ENCODE results near the gene TRPV3.
"Not testable (repeated sequence)": the region's sequence is repeated elsewhere in the genome, so short reads cannot be mapped to it uniquely, and the experiment has no call there.

TRPV3 gene

DNA sequence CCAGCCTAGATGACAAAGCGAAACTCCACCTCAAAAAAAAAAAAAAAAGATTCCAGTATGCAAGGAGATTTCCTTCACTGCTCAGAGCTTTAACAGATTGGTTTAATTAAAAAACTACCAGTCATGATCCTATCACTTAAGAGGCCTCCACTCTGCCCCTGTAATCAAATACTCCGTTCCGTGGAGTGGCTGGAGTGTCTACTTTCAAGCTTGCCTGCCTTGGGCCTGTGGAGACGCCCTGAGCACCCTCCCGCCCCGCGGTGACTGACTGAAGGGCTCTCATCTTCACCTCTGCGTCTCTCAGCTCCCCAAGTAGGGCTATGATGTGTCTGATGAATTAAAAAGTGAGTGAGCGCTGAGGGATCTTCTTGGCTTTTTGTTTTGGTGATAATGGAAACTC lies 25.3 kb upstream of the TRPV3 start:
- H4K20me1 ChIP-seq (ENCODE audit: control insufficient read depth, insufficient read depth, low read depth, low read length), result no peaks in the 10 kb centered on the region
- H3K4me3 ChIP-seq (ENCODE audit: low read length), result no peak overlapping the region
- H3F3A ChIP-seq (ENCODE audit: control insufficient read depth, insufficient read depth), result no peaks in the 10 kb centered on the region
- no peaks in the 10 kb centered on the region for H3K9me2 ChIP-seq (replicated peaks; ENCODE audit: control insufficient read depth, low read length)
- no peaks in the 10 kb centered on the region for H3K27me3 ChIP-seq (ENCODE audit: control insufficient read depth, low read length)
- no peaks in the 10 kb centered on the region for H3K9me3 ChIP-seq (ENCODE audit: control insufficient read depth, insufficient read depth, low read length)
- TF ChIP-seq EZH2phosphoT487 (IDR thresholded peaks at IDR 0.05; ENCODE audit: borderline replicate concordance, low read length), result no peak
- TF ChIP-seq, protein P1, sequence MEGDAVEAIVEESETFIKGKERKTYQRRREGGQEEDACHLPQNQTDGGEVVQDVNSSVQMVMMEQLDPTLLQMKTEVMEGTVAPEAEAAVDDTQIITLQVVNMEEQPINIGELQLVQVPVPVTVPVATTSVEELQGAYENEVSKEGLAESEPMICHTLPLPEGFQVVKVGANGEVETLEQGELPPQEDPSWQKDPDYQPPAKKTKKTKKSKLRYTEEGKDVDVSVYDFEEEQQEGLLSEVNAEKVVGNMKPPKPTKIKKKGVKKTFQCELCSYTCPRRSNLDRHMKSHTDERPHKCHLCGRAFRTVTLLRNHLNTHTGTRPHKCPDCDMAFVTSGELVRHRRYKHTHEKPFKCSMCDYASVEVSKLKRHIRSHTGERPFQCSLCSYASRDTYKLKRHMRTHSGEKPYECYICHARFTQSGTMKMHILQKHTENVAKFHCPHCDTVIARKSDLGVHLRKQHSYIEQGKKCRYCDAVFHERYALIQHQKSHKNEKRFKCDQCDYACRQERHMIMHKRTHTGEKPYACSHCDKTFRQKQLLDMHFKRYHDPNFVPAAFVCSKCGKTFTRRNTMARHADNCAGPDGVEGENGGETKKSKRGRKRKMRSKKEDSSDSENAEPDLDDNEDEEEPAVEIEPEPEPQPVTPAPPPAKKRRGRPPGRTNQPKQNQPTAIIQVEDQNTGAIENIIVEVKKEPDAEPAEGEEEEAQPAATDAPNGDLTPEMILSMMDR (IDR thresholded peaks at IDR 0.05; ENCODE audit: low read depth, low read length, poor library complexity, severe bottlenecking), result no peak
- H3K79me2 ChIP-seq (ENCODE audit: control insufficient read depth, low read length), result no peaks in the 10 kb centered on the region
- no peak overlapping the region for H3K4me2 ChIP-seq (ENCODE audit: low read length)
- H3K27ac ChIP-seq (ENCODE audit: low read depth, low read length), result no peak overlapping the region
- H3K36me3 ChIP-seq (ENCODE audit: control insufficient read depth, low read length), result no peaks in the 10 kb centered on the region
- H3K4me1 ChIP-seq (ENCODE audit: control insufficient read depth, low read length), result no peaks in the 10 kb centered on the region

DNA sequence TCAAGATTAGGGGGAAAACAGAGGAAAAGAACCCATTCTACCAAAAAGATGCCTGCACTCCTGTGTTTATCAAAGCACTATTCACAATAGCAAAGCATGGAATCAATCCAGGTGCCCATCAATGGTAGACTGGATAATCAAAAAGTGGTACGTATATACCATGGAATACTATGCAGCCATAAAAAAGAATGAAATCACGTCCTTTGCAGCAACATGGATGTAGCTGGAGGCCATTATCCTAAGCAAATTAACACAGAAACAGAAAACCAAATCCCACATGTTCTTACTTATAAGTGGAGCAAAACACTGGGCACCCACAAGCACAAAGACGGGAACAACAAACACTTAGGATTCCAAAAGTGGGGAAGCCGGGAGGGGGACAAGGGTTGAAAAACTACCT lies 21.1 kb upstream of the TRPV3 start:
- H3K36me3 ChIP-seq (ENCODE audit: control insufficient read depth, low read length); H3K27ac ChIP-seq (ENCODE audit: low read depth, low read length); H4K20me1 ChIP-seq (ENCODE audit: control insufficient read depth, insufficient read depth, low read depth, low read length); H3K4me2 ChIP-seq (ENCODE audit: low read length); H3K27me3 ChIP-seq (ENCODE audit: control insufficient read depth, low read length); H3K79me2 ChIP-seq (ENCODE audit: control insufficient read depth, low read length); H3F3A ChIP-seq (ENCODE audit: control insufficient read depth, insufficient read depth); H3K9me3 ChIP-seq (ENCODE audit: control insufficient read depth, insufficient read depth, low read length); H3K4me3 ChIP-seq (ENCODE audit: low read length); H3K4me1 ChIP-seq (ENCODE audit: control insufficient read depth, low read length); H3K9me2 ChIP-seq (replicated peaks; ENCODE audit: control insufficient read depth, low read length): not testable (repeated sequence)

DNA sequence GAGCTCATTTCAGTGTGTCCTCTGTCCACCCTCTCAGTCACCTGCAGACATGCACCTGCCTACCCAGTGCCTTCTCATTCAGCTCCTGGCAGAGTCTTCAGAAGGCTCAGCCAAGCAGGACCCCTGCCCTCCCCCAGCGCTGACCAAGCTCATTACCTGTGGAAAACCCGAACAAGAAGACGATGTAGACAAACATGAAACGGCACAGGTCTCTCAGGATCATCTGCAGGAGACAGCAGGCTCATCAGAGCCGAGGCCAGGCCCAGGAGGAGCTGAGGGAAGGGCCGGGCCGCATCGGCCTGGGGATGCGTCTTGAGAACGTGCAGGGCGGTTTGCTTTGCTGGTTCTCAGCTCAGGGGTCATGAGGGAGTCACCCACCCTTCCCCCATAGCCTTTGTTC lies 19.4 kb upstream of the TRPV3 start:
- Histone ChIP-seq H3K27me3 (ENCODE audit: control insufficient read depth, low read length) (no peaks in the 10 kb centered on the region), H3K9me2 (replicated peaks; ENCODE audit: control insufficient read depth, low read length) (no peaks in the 10 kb centered on the region), H3K4me2 (ENCODE audit: low read length) (no peak overlapping the region), H3K79me2 (ENCODE audit: control insufficient read depth, low read length) (no peaks in the 10 kb centered on the region), H3K4me3 (ENCODE audit: low read length) (no peak overlapping the region), H3F3A (ENCODE audit: control insufficient read depth, insufficient read depth) (no peaks in the 10 kb centered on the region), H3K9me3 (ENCODE audit: control insufficient read depth, insufficient read depth, low read length) (no peaks in the 10 kb centered on the region), H3K36me3 (ENCODE audit: control insufficient read depth, low read length) (no peaks in the 10 kb centered on the region), H3K4me1 (ENCODE audit: control insufficient read depth, low read length) (peaks cover 23% of the 10 kb centered on the region), H4K20me1 (ENCODE audit: control insufficient read depth, insufficient read depth, low read depth, low read length) (no peaks in the 10 kb centered on the region), H3K27ac (ENCODE audit: low read depth, low read length) (no peak overlapping the region)
- TF ChIP-seq, protein P1 (IDR thresholded peaks at IDR 0.05; ENCODE audit: low read depth, low read length, poor library complexity, severe bottlenecking), result no peak
- TF ChIP-seq EZH2phosphoT487 (IDR thresholded peaks at IDR 0.05; ENCODE audit: borderline replicate concordance, low read length), result no peak

DNA sequence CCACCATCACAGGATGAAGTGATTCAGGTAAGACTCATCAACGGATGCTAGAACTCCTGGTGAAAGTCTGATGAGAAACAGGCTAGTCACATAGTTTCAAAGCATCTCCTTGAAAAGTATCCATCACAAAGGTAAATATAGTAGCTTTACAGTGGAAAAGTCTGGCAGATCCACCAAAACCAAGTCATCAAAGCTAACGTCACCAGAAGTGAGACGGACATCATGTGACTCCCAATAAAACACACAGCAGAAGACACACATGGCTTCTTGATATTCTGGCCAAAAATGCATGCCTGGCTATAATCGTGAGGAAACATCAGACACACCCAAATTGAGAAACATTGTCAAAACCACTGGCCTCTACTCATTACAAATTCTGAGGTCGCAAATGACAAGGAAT lies 17.9 kb upstream of the TRPV3 start:
- H3K4me3 ChIP-seq (ENCODE audit: low read length), result no peak overlapping the region
- H3K4me1 ChIP-seq (ENCODE audit: control insufficient read depth, low read length), result peaks cover 37% of the 10 kb centered on the region
- H3K4me2 ChIP-seq (ENCODE audit: low read length), result no peak overlapping the region
- no peak for TF ChIP-seq EZH2phosphoT487 (IDR thresholded peaks at IDR 0.05; ENCODE audit: borderline replicate concordance, low read length)
- TF ChIP-seq, protein P1 (IDR thresholded peaks at IDR 0.05; ENCODE audit: low read depth, low read length, poor library complexity, severe bottlenecking), result no peak
- H3K79me2 ChIP-seq (ENCODE audit: control insufficient read depth, low read length), result no peaks in the 10 kb centered on the region
- H3K36me3 ChIP-seq (ENCODE audit: control insufficient read depth, low read length), result no peaks in the 10 kb centered on the region
- H3K27ac ChIP-seq (ENCODE audit: low read depth, low read length), result no peak overlapping the region
- H3K9me2 ChIP-seq (replicated peaks; ENCODE audit: control insufficient read depth, low read length), result no peaks in the 10 kb centered on the region
- H4K20me1 ChIP-seq (ENCODE audit: control insufficient read depth, insufficient read depth, low read depth, low read length), result no peaks in the 10 kb centered on the region
- no peaks in the 10 kb centered on the region for H3K27me3 ChIP-seq (ENCODE audit: control insufficient read depth, low read length)
- H3F3A ChIP-seq (ENCODE audit: control insufficient read depth, insufficient read depth), result no peaks in the 10 kb centered on the region
- no peaks in the 10 kb centered on the region for H3K9me3 ChIP-seq (ENCODE audit: control insufficient read depth, insufficient read depth, low read length)
